ENCODE results near the gene SLCO3A1. TPM values are rescaled to one million over a fixed set of nuclear protein-coding genes. Genes with fewer than 3 reads are reported as not detected.

SLCO3A1 gene
- total RNA-seq, 2 donors from 2014 or later, result 8.2 to 13.6 TPM

DNA sequence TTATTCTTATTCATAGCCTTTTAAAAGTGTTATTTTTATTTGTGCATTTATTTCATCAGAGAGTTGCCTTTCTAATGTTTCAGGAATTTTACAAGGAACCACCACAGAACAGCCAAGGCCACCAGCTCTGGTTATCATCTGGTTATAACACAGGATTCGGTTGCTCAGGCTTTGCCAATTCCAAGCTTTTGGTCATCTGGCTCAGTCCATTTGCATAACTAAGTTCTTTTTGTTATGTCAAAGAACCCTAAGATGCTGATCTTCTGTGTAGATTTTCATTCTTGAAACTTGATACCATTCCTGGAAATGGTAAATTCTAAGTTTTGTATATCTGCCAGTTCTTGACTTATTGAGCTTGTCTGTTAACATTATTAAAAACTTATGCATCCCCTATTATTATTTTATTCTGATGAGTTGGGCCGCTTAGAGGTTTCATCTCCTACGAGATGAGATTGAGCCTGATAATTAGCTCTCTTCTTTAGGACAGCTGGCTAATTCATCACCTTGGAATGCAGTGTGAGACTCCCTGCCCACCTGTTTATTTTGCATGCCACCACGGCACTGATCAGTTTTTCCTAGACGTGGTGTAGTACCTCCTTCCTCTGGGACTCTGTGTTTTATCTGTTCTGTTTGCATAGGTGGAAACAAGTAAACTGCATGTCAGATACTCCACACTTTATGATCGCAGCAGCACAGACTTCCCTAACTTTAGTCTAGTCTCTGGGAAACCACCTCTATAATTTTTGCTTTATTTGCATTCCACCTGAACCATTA, 264.8 kb downstream of the SLCO3A1 start:
- Mint-ChIP-seq H3K4me3 (no peak overlapping the region), H3K9me3 (no peaks in the 10 kb centered on the region), H3K36me3 (ENCODE audit: insufficient read depth in 2 of 2) (peaks cover 4 to 5% of the 10 kb centered on the region in 2 donors), H3K27ac (no peak overlapping the region), H3K4me1 (ENCODE audit: low read depth) (peaks cover 6% of the 10 kb centered on the region), H3K27me3 (ENCODE audit: low read depth) (no peaks in the 10 kb centered on the region)
- DNase-seq (no peak), ATAC-seq (replicated peaks in 1 of 2) (no peak)

DNA sequence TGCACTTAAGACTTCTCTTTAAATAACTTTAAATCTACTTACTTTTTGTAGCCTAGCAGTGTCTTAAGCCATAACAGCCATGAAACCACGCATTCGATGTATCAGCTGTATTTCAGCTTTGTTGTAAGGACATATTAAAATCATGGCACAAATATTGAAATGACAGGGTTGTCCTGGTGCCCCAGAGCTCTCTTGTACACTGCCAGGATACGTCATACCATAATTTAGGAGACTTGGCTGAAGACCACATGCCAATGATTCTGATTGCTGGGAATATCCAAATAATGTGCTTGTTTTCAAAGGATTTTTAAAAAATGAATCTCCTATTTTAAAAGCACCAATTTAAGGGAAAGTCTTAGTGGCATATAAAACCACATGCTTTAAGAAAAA, 265.4 kb downstream of the SLCO3A1 start:
- Mint-ChIP-seq H3K27ac (no peak overlapping the region), H3K9me3 (no peaks in the 10 kb centered on the region), H3K36me3 (ENCODE audit: insufficient read depth in 2 of 2) (peaks cover 5 to 6% of the 10 kb centered on the region in 2 donors)

DNA sequence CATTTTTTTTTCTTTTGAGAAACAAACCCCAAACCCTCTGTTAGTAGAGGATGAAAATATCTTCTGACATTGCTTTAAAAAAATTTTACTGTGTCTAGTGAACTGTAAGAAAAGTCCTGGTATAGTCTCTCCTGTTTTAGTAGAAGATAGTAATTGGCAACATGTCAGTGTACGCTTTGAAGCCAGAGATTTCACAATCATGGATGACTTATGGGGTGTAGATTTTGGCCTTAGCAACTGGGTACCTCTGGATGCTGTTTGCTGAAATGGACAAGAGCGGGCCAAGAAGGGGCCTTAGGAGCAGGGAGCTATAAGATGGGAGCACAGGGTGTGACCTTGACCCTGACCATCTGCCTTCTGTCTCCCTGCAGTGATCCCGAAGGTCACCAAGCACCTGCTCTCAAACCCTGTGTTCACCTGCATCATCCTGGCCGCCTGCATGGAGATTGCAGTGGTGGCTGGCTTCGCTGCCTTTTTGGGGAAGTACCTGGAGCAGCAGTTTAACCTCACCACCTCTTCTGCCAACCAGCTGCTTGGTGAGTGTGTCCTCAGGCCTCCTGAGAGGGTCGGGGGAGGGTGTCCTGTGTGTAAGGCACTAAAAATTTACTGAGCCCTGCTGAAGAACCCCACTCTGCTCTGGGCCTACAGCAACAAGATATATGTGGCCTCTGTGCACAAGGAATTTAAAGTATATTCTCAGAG, 266.7 kb downstream of the SLCO3A1 start:
- Mint-ChIP-seq H3K36me3 (ENCODE audit: insufficient read depth in 2 of 2) (peaks cover 5 to 6% of the 10 kb centered on the region in 2 donors), H3K27me3 (ENCODE audit: low read depth) (no peaks in the 10 kb centered on the region), H3K27ac (no peak overlapping the region), H3K9me3 (no peaks in the 10 kb centered on the region), H3K4me3 (no peak overlapping the region), H3K4me1 (ENCODE audit: low read depth) (peaks cover 6% of the 10 kb centered on the region)
- ATAC-seq (replicated peaks in 1 of 2), result no peak
- no peak for DNase-seq

More for the DNA sequence above, 265.4 kb downstream of the SLCO3A1 start:
- peaks cover 6% of the 10 kb centered on the region for H3K4me1 Mint-ChIP-seq (ENCODE audit: low read depth)
- DNase-seq (no peak), ATAC-seq (replicated peaks in 1 of 2) (no peak)
- H3K4me3 Mint-ChIP-seq, result no peak overlapping the region
- no peaks in the 10 kb centered on the region for H3K27me3 Mint-ChIP-seq (ENCODE audit: low read depth)

DNA sequence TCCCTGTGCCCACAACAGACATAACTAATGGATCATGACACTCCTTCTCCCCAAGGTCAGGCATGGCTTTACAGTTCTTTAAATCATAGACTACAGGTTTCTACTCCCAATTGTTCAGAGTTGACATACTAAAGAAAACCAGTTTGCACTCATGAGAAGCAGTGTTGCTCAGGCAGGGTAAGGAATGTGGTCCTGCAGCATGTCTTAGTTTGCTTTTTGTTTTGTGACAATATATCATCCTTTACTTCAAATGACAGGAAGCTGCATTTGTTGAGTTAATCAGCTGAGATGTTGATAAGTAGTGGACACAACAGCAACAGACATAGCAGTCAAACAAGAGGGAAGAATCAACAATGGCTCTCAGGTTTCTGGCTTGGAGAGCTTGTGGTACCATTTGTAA, 267.5 kb downstream of the SLCO3A1 start:
- no peak overlapping the region for H3K4me3 Mint-ChIP-seq
- H3K4me1 Mint-ChIP-seq (ENCODE audit: low read depth), result peaks cover 6% of the 10 kb centered on the region
- DNase-seq (no peak), ATAC-seq (replicated peaks in 1 of 2) (no peak)
- H3K9me3 Mint-ChIP-seq, result no peaks in the 10 kb centered on the region
- peak overlapping the region; percentile 56 for H3K27ac Mint-ChIP-seq
- H3K27me3 Mint-ChIP-seq (ENCODE audit: low read depth), result no peaks in the 10 kb centered on the region
- H3K36me3 Mint-ChIP-seq (ENCODE audit: insufficient read depth in 2 of 2), result peaks cover 5 to 6% of the 10 kb centered on the region in 2 donors

- H3K36me3 Mint-ChIP-seq (ENCODE audit: insufficient read depth in 2 of 2), result peaks cover 5 to 6% of the 10 kb centered on the region in 2 donors
- no peaks in the 10 kb centered on the region for H3K9me3 Mint-ChIP-seq
- no peak overlapping the region for H3K4me3 Mint-ChIP-seq
- DNase-seq, result no peak
- no peaks in the 10 kb centered on the region for H3K27me3 Mint-ChIP-seq (ENCODE audit: low read depth)
- H3K27ac Mint-ChIP-seq, result no peak overlapping the region
- peaks cover 6% of the 10 kb centered on the region for H3K4me1 Mint-ChIP-seq (ENCODE audit: low read depth)
- peak; percentile 22 to 48 for ATAC-seq (replicated peaks in 1 of 2)
Observed at GRCh38 chr15:92122259-92122658, 268.8 kb downstream of the SLCO3A1 start.

DNA sequence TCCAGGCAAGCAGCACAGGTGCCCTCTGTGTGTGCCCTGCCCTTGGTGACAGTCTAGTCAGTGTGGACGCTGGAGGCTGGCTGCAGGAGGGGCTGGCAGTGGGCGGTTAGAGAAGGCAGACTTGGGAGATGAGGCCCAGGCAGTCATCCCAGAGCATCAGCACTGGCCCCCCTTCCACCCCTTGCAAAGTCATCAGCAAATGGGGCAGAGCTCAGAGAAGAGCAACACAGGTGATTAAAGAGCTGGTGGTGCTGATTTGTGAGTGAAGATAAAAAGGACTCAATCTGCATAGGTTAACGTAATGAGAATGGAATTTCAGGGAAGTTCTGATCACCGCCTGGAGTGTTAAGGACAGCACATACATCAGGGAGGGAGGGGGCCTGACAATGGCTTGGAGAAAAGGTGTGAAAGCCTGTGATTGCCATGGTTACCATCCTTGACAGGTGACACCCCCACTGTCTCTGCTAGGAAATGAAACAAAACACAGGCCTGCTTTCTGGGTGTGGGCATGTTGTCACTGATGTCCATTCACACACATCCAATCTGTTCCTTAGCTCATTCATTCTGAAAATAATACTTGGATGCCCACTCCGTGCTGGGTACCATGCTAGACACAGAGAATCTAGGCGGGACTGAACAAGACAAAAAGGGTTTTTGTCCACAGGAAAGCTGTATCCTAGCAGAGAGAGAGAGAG, 270.6 kb downstream of the SLCO3A1 start:
- H3K27me3 Mint-ChIP-seq (ENCODE audit: low read depth), result no peaks in the 10 kb centered on the region
- peaks cover 6% of the 10 kb centered on the region for H3K4me1 Mint-ChIP-seq (ENCODE audit: low read depth)
- H3K4me3 Mint-ChIP-seq, result no peak overlapping the region
- H3K36me3 Mint-ChIP-seq (ENCODE audit: insufficient read depth in 2 of 2), result peaks cover 5 to 6% of the 10 kb centered on the region in 2 donors
- ATAC-seq (replicated peaks in 1 of 2) (no peak), DNase-seq (no peak)
- H3K27ac Mint-ChIP-seq, result no peak overlapping the region
- no peaks in the 10 kb centered on the region for H3K9me3 Mint-ChIP-seq

DNA sequence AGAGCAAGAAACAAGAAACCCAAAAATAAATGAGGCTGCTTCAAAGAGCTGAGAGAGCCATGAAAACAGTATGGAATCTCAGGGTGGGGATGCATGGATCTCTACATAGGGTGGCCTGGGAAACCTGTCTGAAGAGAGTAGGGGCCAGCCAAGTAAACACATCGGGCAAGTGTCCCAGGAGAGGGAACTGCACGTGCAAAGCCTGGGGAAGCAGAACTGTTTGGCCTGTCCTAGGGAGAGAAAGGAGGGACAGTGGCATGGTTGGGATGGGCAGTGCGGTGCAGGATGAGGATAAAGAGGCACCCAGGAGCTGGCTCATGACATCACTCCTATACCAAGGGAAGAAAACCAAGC, 271.1 kb downstream of the SLCO3A1 start:
- Mint-ChIP-seq H3K36me3 (ENCODE audit: insufficient read depth in 2 of 2) (peaks cover 5 to 6% of the 10 kb centered on the region in 2 donors), H3K27ac (no peak overlapping the region), H3K27me3 (ENCODE audit: low read depth) (no peaks in the 10 kb centered on the region), H3K4me3 (no peak overlapping the region), H3K9me3 (no peaks in the 10 kb centered on the region), H3K4me1 (ENCODE audit: low read depth) (peaks cover 6% of the 10 kb centered on the region)
- DNase-seq (no peak), ATAC-seq (replicated peaks in 1 of 2) (no peak)

DNA sequence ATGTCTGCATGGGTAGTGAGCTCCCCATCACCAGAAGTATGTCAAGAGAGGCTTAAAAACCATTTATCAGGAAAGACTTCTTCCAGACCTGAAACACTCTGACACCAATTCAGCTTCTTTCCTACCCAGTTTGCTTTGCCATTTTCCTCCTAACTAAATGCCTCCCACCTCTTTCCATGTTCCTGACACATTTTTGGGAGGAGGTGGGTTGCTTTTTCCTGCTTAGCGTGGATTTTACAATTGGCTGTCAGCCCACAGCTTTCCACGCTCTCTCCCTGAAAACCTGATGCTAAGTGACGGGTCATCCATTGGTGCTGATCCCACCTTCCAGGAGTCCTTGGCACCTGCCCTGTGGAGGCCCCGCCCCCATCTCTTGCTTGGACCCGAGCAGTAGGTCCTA, 275.3 kb downstream of the SLCO3A1 start:
- no peak overlapping the region for H3K27ac Mint-ChIP-seq
- DNase-seq (no peak), ATAC-seq (replicated peaks in 1 of 2) (no peak)
- H3K27me3 Mint-ChIP-seq (ENCODE audit: low read depth), result no peaks in the 10 kb centered on the region
- H3K9me3 Mint-ChIP-seq, result no peaks in the 10 kb centered on the region
- no peak overlapping the region for H3K4me3 Mint-ChIP-seq
- H3K4me1 Mint-ChIP-seq (ENCODE audit: low read depth), result no peaks in the 10 kb centered on the region
- no peaks in the 10 kb centered on the region for H3K36me3 Mint-ChIP-seq (ENCODE audit: insufficient read depth in 2 of 2)

DNA sequence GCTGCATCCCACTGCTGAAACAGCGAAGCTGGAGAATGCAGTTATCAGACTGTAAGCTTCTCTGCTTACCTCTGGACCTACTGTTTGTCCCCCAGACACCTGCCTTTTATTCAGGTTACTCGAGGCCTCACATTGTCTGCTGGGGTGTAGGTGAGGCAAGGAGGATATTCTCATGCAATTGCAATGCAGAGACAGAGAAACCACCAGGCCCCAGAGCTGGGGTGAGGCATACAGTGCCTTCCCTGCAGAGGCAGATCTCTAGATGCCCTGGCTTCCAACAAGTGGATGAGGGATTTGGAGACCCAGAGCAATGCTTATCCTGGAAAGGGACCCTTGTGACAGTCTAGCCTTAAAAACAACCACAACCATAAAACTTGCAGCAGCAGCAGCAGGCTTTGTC, 276.7 kb downstream of the SLCO3A1 start:
- Mint-ChIP-seq H3K27me3 (ENCODE audit: low read depth) (no peaks in the 10 kb centered on the region), H3K36me3 (ENCODE audit: insufficient read depth in 2 of 2) (no peaks in the 10 kb centered on the region), H3K27ac (no peak overlapping the region), H3K4me1 (ENCODE audit: low read depth) (no peaks in the 10 kb centered on the region), H3K4me3 (no peak overlapping the region), H3K9me3 (no peaks in the 10 kb centered on the region)
- DNase-seq (no peak), ATAC-seq (replicated peaks in 1 of 2) (no peak)

- Mint-ChIP-seq H3K4me3 (no peak overlapping the region), H3K4me1 (ENCODE audit: low read depth) (no peaks in the 10 kb centered on the region), H3K9me3 (no peaks in the 10 kb centered on the region), H3K27me3 (ENCODE audit: low read depth) (no peaks in the 10 kb centered on the region), H3K36me3 (ENCODE audit: insufficient read depth in 2 of 2) (peaks cover 0 to 2% of the 10 kb centered on the region in 2 donors), H3K27ac (no peak overlapping the region)
- DNase-seq (no peak), ATAC-seq (replicated peaks in 1 of 2) (no peak)
Observed at GRCh38 chr15:92130906-92131305, 277.4 kb downstream of the SLCO3A1 start.

GRCh38 chr15:92132982-92133755, 279.7 kb downstream of the SLCO3A1 start:
- Mint-ChIP-seq H3K27me3 (ENCODE audit: low read depth) (no peaks in the 10 kb centered on the region), H3K4me1 (ENCODE audit: low read depth) (no peaks in the 10 kb centered on the region), H3K4me3 (no peak overlapping the region), H3K27ac (no peak overlapping the region), H3K36me3 (ENCODE audit: insufficient read depth in 2 of 2) (peaks cover 0 to 2% of the 10 kb centered on the region in 2 donors), H3K9me3 (no peaks in the 10 kb centered on the region)
- ATAC-seq (replicated peaks in 1 of 2), result no peak
- no peak for DNase-seq

GRCh38 chr15:92140796-92141195, 287.3 kb downstream of the SLCO3A1 start:
- Mint-ChIP-seq H3K36me3 (ENCODE audit: insufficient read depth in 2 of 2) (no peaks in the 10 kb centered on the region), H3K27ac (no peak overlapping the region), H3K27me3 (ENCODE audit: low read depth) (no peaks in the 10 kb centered on the region), H3K4me1 (ENCODE audit: low read depth) (no peaks in the 10 kb centered on the region), H3K4me3 (no peak overlapping the region), H3K9me3 (no peaks in the 10 kb centered on the region)
- no peak for ATAC-seq (replicated peaks in 1 of 2)
- no peak for DNase-seq

DNA sequence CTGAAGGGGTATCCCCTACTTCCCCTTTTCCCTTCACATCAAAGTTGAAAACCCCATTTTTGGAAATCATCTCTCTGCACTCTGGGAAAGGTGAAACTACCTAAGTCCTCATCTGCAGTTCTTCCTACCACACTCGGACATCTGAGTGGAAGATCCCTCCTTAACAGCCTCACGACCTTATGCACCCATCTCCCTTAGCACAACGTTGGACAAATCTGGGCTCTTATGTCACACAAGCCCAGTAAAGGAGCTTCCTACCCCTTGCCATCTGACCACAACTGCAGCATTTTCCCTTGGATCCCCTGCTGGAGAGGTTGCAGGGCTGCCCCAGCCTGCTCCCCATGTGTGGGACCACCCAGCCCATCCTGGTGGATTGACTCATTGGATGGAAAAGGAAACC, 288.1 kb downstream of the SLCO3A1 start:
- ATAC-seq (replicated peaks in 1 of 2) (no peak), DNase-seq (no peak)
- Mint-ChIP-seq H3K4me1 (ENCODE audit: low read depth) (no peaks in the 10 kb centered on the region), H3K9me3 (no peaks in the 10 kb centered on the region), H3K4me3 (no peak overlapping the region), H3K27ac (no peak overlapping the region), H3K27me3 (ENCODE audit: low read depth) (no peaks in the 10 kb centered on the region), H3K36me3 (ENCODE audit: insufficient read depth in 2 of 2) (no peaks in the 10 kb centered on the region)
